Eye (tissue), 1 donor: ENCODE data around the gene GALK2.

ENCODE experiments used
- DNase-seq: peaks from one replicate; pipeline ENCODE4 v3.0.0-alpha.2; 2015

The GALK2 gene

GRCh38 chr15:49169880-49170597 lies at the start of gene GALK2:
Gene GALK2 (plus strand): TSS chr15:49170247. CDS start chr15:49170323, 76 bp downstream.
- peak; percentile 88 for DNase-seq

- no peak for DNase-seq
Observed at GRCh38 chr15:49120832-49121231, 49.2 kb upstream of the GALK2 start.

GRCh38 chr15:49121901-49122300 lies 48.1 kb upstream of the GALK2 start:
- no peak for DNase-seq

- DNase-seq, result no peak
Observed at GRCh38 chr15:49122541-49123062, 47.4 kb upstream of the GALK2 start.

- no peak for DNase-seq
Observed at GRCh38 chr15:49124371-49124770, 45.7 kb upstream of the GALK2 start.

- DNase-seq, result no peak
Observed at GRCh38 chr15:49131403-49131802, 38.6 kb upstream of the GALK2 start.

GRCh38 chr15:49134683-49135341 lies 35.2 kb upstream of the GALK2 start:
- DNase-seq, result no peak

- DNase-seq, result no peak
Observed at GRCh38 chr15:49135342-49135857, 34.6 kb upstream of the GALK2 start.

- DNase-seq, result no peak
Observed at GRCh38 chr15:49135911-49136310, 34.1 kb upstream of the GALK2 start.

GRCh38 chr15:49137861-49138260 lies 32.2 kb upstream of the GALK2 start:
- DNase-seq, result no peak

GRCh38 chr15:49145651-49146609 lies 24.1 kb upstream of the GALK2 start:
- peak; percentile 79 for DNase-seq

- DNase-seq, result no peak
Observed at GRCh38 chr15:49148298-49148697, 21.7 kb upstream of the GALK2 start.

GRCh38 chr15:49148727-49149126 lies 21.3 kb upstream of the GALK2 start:
- DNase-seq, result no peak

GRCh38 chr15:49151831-49152230 lies 18.2 kb upstream of the GALK2 start:
- DNase-seq, result no peak

- no peak for DNase-seq
Observed at GRCh38 chr15:49152552-49153312, 17.3 kb upstream of the GALK2 start.

- DNase-seq, result no peak
Observed at GRCh38 chr15:49154359-49154758, 15.7 kb upstream of the GALK2 start.

GRCh38 chr15:49154799-49155109 lies 15.3 kb upstream of the GALK2 start:
- DNase-seq, result no peak

- DNase-seq, result peak; percentile 100
Observed at GRCh38 chr15:49155110-49155833, 14.8 kb upstream of the GALK2 start, which contains the start of gene COPS2. Gene COPS2 (minus strand): TSS chr15:49155599. CDS start chr15:49155578, 21 bp downstream.

- DNase-seq, result peak; percentile 65
Observed at GRCh38 chr15:49155834-49156627, 14.0 kb upstream of the GALK2 start.

GRCh38 chr15:49163678-49164077 lies 6.4 kb upstream of the GALK2 start:
- DNase-seq, result no peak

GRCh38 chr15:49164865-49165264 lies 5.2 kb upstream of the GALK2 start:
- no peak for DNase-seq
